Endothelial cell (in vitro differentiated cells): ENCODE measurements around the gene CATSPERD. TPM values are rescaled to one million over a fixed set of nuclear protein-coding genes. Genes with fewer than 3 reads are reported as not detected.
A peak's percentile ranks its signal among the peaks of the same experiment; 100 is the strongest.
"Not testable (repeated sequence)": the region's sequence is repeated elsewhere in the genome, so short reads cannot be mapped to it uniquely, and the experiment has no call there.

Experiments
- DNase-seq: peaks from one replicate; pipeline ENCODE4 v3.0.0; 2021; ENCODE audit warnings: low spot score
- H3K27ac Mint-ChIP-seq: one replicate; pipeline ENCODE4 v1.8.0; 2021; ENCODE audit warnings: mixed read lengths, inconsistent platforms; ENCODE audit not compliant: unreplicated experiment
- H3K27me3 Mint-ChIP-seq: one replicate; pipeline ENCODE4 v1.8.0; 2021; ENCODE audit warnings: mild to moderate bottlenecking, moderate library complexity, mixed read lengths, inconsistent platforms; ENCODE audit not compliant: unreplicated experiment
- H3K36me3 Mint-ChIP-seq: one replicate; pipeline ENCODE4 v1.8.0; 2021; ENCODE audit warnings: mild to moderate bottlenecking, low read depth, mixed read lengths, inconsistent platforms; ENCODE audit not compliant: unreplicated experiment
- H3K4me1 Mint-ChIP-seq: one replicate; pipeline ENCODE4 v1.8.0; 2021; ENCODE audit warnings: mild to moderate bottlenecking, mixed read lengths, inconsistent platforms; ENCODE audit not compliant: unreplicated experiment
- H3K4me3 Mint-ChIP-seq: one replicate; pipeline ENCODE4 v1.8.0; 2021; ENCODE audit warnings: mild to moderate bottlenecking, mixed read lengths, inconsistent platforms; ENCODE audit not compliant: unreplicated experiment
- H3K9me3 Mint-ChIP-seq: one replicate; pipeline ENCODE4 v1.8.0; 2021; ENCODE audit warnings: mixed read lengths, inconsistent platforms; ENCODE audit not compliant: unreplicated experiment
- CTCF ChIP-seq: fragments of 200-600 bp; sonication (generic); IDR thresholded peaks from one replicate; pipeline ENCODE4 v1.5.0; 2021; ENCODE audit warnings: antibody characterized with exemption; ENCODE audit not compliant: unreplicated experiment
- total RNA-seq: library from RNA; stranded (reverse); fragmentation: NEBNext Ultra II Directional; extraction: Animal tissue kit (Norgen Biotek cat#: 25700); gene quantifications from one replicate; pipeline ENCODE4 v1.2.1, GENCODE V29; 2021; ENCODE audit not compliant: unreplicated experiment

The CATSPERD gene
- total RNA-seq, 1 donor from 2014 or later: not detected

DNA sequence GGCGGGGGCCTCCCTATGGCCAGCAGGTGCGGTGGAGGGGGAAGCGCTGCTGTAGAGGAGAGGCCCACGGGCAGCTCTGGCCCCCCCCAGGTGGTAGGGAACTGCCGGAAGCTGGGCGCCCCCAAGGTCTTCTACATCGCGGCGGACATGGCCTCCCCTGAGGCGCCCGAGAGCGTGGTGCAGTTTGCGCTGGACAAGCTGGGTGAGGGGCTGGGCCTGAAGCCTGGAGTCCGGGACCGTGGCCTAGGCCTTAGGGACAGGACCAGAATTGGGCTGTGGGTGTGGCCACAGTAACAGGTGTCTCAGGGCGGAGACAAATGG lies 34.2 kb upstream of the CATSPERD start:
- Mint-ChIP-seq H3K36me3 (peaks cover 18% of the 10 kb centered on the region), H3K4me1 (peaks cover 24% of the 10 kb centered on the region), H3K27ac (no peak overlapping the region), H3K4me3 (peak overlapping the region; percentile 80), H3K9me3 (no peaks in the 10 kb centered on the region), H3K27me3 (peaks cover 20% of the 10 kb centered on the region)
- no peak for TF ChIP-seq CTCF
- DNase-seq: no peak

DNA sequence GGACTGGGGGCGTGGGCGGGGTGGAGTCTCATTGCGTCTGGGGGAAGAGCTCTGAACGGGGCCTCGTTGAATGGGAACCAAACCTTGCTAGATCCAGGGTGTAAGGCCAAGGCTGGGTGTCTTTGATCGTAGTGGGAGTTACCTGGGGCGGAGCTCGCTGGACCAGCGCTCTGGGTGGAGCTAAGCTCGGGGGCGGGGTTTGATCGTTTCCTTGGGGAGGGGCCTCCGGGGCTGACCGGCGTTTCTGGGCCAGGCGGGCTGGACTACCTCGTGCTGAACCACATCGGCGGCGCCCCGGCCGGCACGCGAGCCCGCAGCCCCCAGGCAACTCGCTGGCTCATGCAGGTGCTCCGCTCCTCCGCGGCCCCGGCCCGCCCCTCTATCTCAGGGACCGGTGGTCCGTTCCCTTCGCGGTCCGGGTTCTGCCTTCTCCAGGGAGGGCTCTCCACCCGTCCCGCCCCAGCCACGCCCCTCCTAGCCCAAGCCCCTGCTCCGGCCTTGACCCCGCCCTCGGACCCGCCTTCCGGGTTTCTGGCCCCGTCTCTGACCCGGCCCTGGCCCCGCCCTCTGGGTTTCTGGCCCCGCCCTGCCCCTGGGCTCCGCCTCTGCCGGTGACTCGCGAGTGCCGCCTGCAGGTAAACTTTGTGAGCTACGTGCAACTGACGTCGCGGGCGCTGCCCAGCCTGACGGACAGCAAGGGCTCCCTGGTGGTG lies 33.6 kb upstream of the CATSPERD start:
- Mint-ChIP-seq H3K27me3 (peaks cover 16% of the 10 kb centered on the region), H3K27ac (no peak overlapping the region), H3K9me3 (no peaks in the 10 kb centered on the region), H3K4me3 (peak overlapping the region; percentile 80), H3K4me1 (peaks cover 19% of the 10 kb centered on the region), H3K36me3 (peaks cover 13% of the 10 kb centered on the region)
- peak; percentile 100 for DNase-seq
- TF ChIP-seq CTCF: peak; percentile 70

- Mint-ChIP-seq H3K4me3 (no peak overlapping the region), H3K27ac (no peak overlapping the region), H3K27me3 (peaks cover 10% of the 10 kb centered on the region), H3K36me3 (peaks cover 15% of the 10 kb centered on the region), H3K9me3 (no peaks in the 10 kb centered on the region), H3K4me1 (peaks cover 14% of the 10 kb centered on the region)
- TF ChIP-seq CTCF: peak; percentile 25
- DNase-seq: no peak
Observed at GRCh38 chr19:5687360-5688198, 32.9 kb upstream of the CATSPERD start.

DNA sequence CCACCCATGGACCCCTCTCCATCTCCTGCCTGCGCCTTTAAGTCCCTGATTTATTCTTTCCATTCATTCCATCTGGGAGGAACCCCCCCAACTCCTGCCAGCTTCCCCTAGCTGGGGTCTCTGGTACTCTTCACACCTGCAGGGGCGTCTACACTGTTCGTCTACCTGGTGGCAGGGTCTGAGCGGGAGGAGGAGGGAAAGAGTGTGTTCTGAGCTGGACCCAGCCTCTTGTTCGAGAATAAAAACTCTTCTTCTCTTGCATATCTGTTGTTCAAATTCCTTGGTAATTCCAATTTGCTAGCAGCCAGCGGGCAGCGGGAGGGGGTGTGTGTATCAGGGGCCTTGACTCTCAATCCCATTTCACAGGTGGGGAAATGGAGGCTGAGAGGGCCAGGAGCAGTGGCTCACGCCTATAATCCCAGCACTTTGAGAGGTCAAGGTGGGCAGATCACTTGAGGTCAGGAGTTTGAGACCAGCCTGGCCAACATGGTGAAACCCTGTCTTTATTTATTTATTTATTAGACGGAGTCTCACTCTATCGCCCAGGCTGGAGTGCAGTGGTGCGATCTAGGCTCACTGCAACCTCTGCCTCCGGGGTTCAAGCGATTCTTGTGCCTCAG lies 32.1 kb upstream of the CATSPERD start:
- Mint-ChIP-seq H3K27me3 (peaks cover 11% of the 10 kb centered on the region), H3K4me3 (peak overlapping the region; percentile 58), H3K36me3 (peaks cover 16% of the 10 kb centered on the region), H3K4me1 (peaks cover 14% of the 10 kb centered on the region)
- not testable (repeated sequence) for H3K27ac Mint-ChIP-seq, H3K9me3 Mint-ChIP-seq, DNase-seq

- peaks cover 16% of the 10 kb centered on the region for H3K36me3 Mint-ChIP-seq
- peak; percentile 100 for DNase-seq
- peak within 1 kb of the TSS; percentile 63 for H3K27ac Mint-ChIP-seq
- peaks cover 14% of the 10 kb centered on the region for H3K4me1 Mint-ChIP-seq
- peak; percentile 75 for TF ChIP-seq CTCF
- H3K27me3 Mint-ChIP-seq: peaks cover 14% of the 10 kb centered on the region
- H3K9me3 Mint-ChIP-seq: no peaks in the 10 kb centered on the region
- peak within 1 kb of the TSS; percentile 98 for H3K4me3 Mint-ChIP-seq
Observed at GRCh38 chr19:5690125-5690954, 30.1 kb upstream of the CATSPERD start, which contains the start of gene RPL36. TSS of gene RPL36 (plus strand) at chr19:5690295. CDS start at chr19:5690508, 213 bp downstream.
